IPS-NIHi11 (cell line): ENCODE results near the gene B9D2.

Experiments used
- DNase-seq: peaks from one replicate; pipeline ENCODE4 v3.0.0; 2012; ENCODE audit warnings: mixed read lengths, low spot score

Gene B9D2

GRCh38 chr19:41309180-41310032, 54.5 kb downstream of the B9D2 start:
- DNase-seq = no peak

GRCh38 chr19:41308450-41309179, 55.3 kb downstream of the B9D2 start:
- DNase-seq = peak; percentile 85

DNA sequence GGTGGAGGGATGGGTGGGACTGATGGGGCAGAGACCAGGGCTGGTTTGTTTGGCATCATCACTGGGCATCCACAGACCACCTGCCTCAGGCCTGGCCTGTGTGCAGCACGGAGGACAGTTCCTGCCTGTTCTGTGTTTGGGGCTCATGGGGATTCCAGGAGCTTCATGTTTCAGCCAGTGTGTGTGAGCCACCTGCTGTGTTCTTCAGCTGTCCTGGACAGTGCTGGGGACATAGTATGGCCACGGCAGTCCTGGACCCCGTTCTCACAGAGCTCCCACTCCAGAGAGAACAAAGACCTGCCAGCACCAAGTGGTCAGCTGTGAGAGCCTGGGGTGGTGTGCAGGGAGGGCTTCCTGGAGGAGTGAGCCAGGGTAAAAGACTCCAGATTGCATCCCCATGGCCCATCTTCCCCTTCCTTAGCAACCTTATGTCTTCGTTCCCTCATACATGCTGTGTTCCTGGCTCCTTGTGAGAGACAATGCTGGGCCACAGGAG, 55.9 kb downstream of the B9D2 start:
- no peak for DNase-seq

DNA sequence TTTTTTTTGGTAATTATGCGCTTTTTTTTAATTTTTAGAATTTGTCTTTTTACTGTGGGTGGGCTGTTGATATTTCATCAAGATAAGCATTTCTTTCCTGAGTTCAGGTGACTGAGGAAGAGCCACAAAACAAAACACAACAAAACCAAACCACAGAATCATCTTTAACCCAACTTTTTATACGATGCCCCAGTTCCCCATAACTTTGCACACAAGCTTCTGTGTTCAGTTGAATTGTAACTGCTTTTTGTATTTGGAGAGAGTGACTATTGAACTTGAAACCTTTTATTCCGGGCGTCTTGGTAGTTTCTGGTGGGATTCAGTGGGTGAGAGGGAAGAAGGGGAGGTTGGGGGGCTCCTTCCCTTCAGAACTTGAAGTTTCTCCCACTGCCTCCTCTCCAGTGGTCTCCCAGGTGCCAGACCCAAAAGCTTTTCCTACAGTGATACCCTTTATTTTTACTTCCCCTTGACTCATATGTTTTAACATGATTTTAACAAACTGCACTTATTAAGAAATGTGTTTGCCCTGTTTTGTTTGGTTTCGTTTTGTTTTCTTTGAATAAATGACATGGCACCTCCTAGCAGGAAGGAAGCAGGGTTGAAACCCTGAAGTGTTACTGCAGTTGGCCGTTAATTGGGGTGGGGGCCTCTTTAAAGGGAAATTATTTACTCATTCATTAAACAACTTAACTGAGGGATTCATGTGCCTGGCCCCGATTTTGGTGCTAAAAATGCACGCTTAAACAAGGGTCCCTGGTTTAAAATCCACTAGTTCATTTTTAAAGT, 56.7 kb downstream of the B9D2 start:
- no peak for DNase-seq

DNA sequence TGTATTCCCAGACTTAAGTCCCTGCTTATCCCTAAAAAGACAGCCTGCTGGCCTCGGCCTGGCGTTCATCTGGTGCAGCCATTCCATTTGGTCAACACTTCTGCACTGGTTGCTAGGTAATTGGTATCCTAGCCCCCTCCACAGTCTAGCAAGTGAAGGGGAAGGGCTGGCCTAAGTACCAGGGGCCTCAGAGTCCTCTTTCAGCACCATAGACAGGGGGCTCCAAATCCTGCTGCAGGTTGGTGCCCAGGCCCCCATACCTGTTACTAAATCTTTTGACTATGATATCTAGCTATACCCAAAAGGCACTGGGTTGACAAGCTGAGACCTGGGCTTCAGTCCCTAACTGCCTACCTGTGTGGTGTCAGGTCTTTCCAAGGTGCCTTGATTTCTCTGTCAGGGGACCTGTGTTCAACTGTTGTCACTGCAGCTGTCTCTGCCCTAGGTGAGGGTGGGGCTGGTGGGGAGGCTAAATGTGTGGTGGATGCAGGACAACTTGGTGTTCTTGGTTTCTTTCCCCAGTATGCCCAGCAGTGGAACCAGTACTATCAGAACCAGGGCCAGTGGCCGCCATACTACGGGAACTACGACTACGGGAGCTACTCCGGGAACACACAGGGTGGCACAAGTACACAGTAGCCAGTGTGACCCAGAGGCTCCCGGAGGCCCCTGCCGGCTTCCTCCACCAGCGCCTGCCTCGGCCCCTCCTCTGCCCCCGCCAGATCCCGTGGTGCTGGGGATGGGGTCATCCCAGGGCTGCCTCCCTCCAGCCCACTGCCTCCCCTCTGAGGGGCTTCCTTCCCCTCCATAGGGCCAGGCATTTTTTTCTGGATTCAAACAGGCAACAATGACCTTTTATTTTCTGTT, 57.8 kb downstream of the B9D2 start:
- DNase-seq = no peak

DNA sequence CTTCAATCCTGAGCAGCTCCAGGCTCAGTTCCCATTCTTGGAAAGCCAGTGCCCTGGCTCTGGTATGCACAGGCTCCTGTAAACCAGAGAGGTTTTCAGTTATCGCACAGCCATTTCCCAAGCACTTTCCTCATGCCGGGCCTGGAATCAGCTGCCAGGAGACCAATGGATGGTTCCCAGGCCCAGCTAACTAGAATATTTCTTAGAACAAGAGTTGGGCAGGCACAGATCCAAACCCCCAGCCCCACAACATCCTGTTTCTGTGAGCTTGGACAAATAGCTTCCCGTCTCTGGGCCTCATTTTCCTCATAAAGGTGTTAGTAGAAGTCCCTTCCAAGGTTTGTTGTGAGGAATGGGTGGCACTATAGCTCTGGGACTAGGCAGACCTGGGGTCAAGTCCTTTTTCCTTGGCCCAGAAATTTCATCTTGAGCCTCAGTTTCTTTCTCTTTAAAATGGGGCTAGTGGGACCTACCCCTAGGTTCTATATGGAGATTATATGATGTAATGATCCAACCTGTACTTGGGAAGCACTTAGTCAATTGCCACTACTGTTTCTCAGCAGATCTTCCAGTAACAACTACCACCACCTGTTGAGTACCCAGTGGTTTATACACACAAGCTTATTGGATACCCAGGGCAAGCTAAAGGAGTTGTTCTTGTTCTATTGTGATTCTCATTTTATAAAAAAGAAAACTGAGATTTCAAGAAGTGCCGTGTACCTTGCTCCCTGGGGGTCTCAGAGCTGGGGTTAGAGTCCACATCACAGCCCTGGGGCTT, 59.1 kb downstream of the B9D2 start:
- DNase-seq = no peak
